NCI-H2196 treated with DMSO at 0.1 percent for 48 hours (cell line): ENCODE measurements around the gene PLEKHA8.

Experiments
- DNase-seq: peaks from one replicate; lab custom pipeline; 2025; ENCODE audit not compliant: unreplicated experiment; lab: John Stamatoyannopoulos, UW

PLEKHA8 gene

GRCh38 chr7:30102281-30102680 is 74.1 kb downstream of the PLEKHA8 start:
- DNase-seq = no peak

- DNase-seq = no peak
These were observed 75.9 kb downstream of the PLEKHA8 start for GRCh38 chr7:30104157-30104556.

- DNase-seq = no peak
These were observed 84.0 kb downstream of the PLEKHA8 start for GRCh38 chr7:30112103-30112713.

GRCh38 chr7:30113144-30113543 is 84.9 kb downstream of the PLEKHA8 start:
- DNase-seq = no peak

- DNase-seq = no peak
These were observed 86.5 kb downstream of the PLEKHA8 start for GRCh38 chr7:30114536-30115238.

GRCh38 chr7:30115709-30116297 is 87.6 kb downstream of the PLEKHA8 start:
- no peak for DNase-seq

GRCh38 chr7:30116771-30117170 is 88.6 kb downstream of the PLEKHA8 start:
- no peak for DNase-seq

- no peak for DNase-seq
These were observed 89.7 kb downstream of the PLEKHA8 start for GRCh38 chr7:30117896-30118295.

- no peak for DNase-seq
These were observed 91.8 kb downstream of the PLEKHA8 start for GRCh38 chr7:30119890-30120577.

GRCh38 chr7:30133736-30134610 is 105.8 kb downstream of the PLEKHA8 start:
- DNase-seq = no peak

- peak; percentile 76 for DNase-seq
These were observed 106.5 kb downstream of the PLEKHA8 start, which contains the start of gene MTURN for GRCh38 chr7:30134611-30135300. TSS of gene MTURN (plus strand) at chr7:30134986. CDS start at chr7:30135137, 151 bp downstream.

GRCh38 chr7:30135301-30136116 is 107.3 kb downstream of the PLEKHA8 start:
- DNase-seq = no peak

- DNase-seq = no peak
These were observed 108.0 kb downstream of the PLEKHA8 start for GRCh38 chr7:30136117-30136731.

- no peak for DNase-seq
These were observed 108.7 kb downstream of the PLEKHA8 start for GRCh38 chr7:30136743-30137485.

GRCh38 chr7:30139836-30140384 is 111.7 kb downstream of the PLEKHA8 start:
- DNase-seq = no peak

GRCh38 chr7:30140456-30140855 is 112.2 kb downstream of the PLEKHA8 start:
- no peak for DNase-seq

GRCh38 chr7:30142710-30143109 is 114.5 kb downstream of the PLEKHA8 start:
- no peak for DNase-seq

GRCh38 chr7:30143748-30144251 is 115.6 kb downstream of the PLEKHA8 start:
- DNase-seq = peak; percentile 67
